Muscle layer of colon (tissue), 2 donors: ENCODE results near the gene FLT1.

Source experiments
- H3K27ac ChIP-seq: one replicate; pipeline ENCODE4 v1.7.0; 2013; ENCODE audit warnings: low read depth, mild to moderate bottlenecking, low read length, moderate library complexity
- H3K27me3 ChIP-seq, 2 donors: one replicate each; pipeline ENCODE4 v1.7.0; 2013; ENCODE audit warnings: low read length in 2 of 2, mild to moderate bottlenecking in 2 of 2; ENCODE audit not compliant: insufficient read depth in 2 of 2, control insufficient read depth in 1 of 2
- H3K36me3 ChIP-seq: one replicate; pipeline ENCODE4 v1.7.0; 2013; ENCODE audit warnings: mild to moderate bottlenecking, low read length; ENCODE audit not compliant: insufficient read depth
- H3K4me1 ChIP-seq: one replicate; pipeline ENCODE4 v1.7.0; 2013; ENCODE audit warnings: mild to moderate bottlenecking, low read length; ENCODE audit not compliant: insufficient read depth
- H3K4me3 ChIP-seq, 2 donors: one replicate each; pipeline ENCODE4 v1.7.0; 2013; ENCODE audit warnings: low read length in 2 of 2, low read depth in 1 of 2, mild to moderate bottlenecking in 1 of 2, moderate library complexity in 1 of 2
- H3K9ac ChIP-seq: one replicate; pipeline ENCODE4 v1.7.0; 2013; ENCODE audit warnings: low read length
- H3K9me3 ChIP-seq: one replicate; pipeline ENCODE4 v1.7.0; 2013; ENCODE audit warnings: mild to moderate bottlenecking, low read length
- donor health status: abdominal sarcoma.
- donor health status: Adenocarcinoma of cecum.

FLT1 gene

DNA sequence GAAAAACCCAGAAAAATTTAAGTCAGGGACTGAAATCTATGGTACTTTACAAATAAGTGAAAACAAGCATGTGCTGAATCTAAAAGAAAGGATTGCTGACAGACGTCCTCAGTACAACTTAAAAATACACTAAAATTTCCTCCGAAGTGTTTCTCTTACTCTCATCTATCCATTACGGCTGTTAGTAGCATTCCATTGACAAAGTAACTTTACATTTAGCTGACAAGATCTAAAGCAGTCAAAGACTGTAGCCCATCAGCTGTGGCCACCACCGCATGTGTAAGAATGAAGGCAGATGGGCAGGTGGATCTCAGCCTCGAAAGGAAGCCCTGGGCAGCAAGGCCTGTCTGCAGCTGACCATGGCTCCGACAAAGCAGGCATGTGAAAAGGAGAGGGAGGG lies 59.0 kb downstream of the FLT1 start:
- peaks cover under 1% of the 10 kb centered on the region for H3K9me3 ChIP-seq
- H3K27ac ChIP-seq = no peak overlapping the region
- H3K4me1 ChIP-seq = no peaks in the 10 kb centered on the region
- no peak overlapping the region for H3K9ac ChIP-seq
- no peaks in the 10 kb centered on the region for H3K27me3 ChIP-seq
- H3K4me3 ChIP-seq = no peak overlapping the region
- no peaks in the 10 kb centered on the region for H3K36me3 ChIP-seq

DNA sequence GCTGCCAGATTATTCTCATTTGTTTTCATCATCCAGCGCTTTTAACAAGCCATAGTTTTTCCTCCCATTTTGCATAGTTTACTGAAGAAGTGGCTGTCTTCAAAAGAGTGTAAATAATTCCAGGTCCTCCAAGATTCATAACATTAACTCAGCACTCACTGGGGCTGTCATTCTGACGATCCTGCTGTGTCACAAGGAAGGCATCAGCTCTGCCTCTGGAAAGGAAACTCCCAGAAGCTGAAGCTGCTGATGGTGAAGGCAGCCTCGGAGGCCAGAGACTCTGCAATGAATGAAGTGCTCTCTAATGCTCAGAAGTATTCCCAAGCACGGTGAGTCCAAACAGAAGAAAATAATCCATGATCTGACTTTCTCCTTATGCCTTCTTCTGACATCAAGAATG lies 60.0 kb downstream of the FLT1 start:
- Histone ChIP-seq H3K27me3 (no peaks in the 10 kb centered on the region), H3K9me3 (no peaks in the 10 kb centered on the region), H3K9ac (no peak overlapping the region), H3K27ac (no peak overlapping the region), H3K4me1 (no peaks in the 10 kb centered on the region), H3K36me3 (no peaks in the 10 kb centered on the region), H3K4me3 (no peak overlapping the region)

DNA sequence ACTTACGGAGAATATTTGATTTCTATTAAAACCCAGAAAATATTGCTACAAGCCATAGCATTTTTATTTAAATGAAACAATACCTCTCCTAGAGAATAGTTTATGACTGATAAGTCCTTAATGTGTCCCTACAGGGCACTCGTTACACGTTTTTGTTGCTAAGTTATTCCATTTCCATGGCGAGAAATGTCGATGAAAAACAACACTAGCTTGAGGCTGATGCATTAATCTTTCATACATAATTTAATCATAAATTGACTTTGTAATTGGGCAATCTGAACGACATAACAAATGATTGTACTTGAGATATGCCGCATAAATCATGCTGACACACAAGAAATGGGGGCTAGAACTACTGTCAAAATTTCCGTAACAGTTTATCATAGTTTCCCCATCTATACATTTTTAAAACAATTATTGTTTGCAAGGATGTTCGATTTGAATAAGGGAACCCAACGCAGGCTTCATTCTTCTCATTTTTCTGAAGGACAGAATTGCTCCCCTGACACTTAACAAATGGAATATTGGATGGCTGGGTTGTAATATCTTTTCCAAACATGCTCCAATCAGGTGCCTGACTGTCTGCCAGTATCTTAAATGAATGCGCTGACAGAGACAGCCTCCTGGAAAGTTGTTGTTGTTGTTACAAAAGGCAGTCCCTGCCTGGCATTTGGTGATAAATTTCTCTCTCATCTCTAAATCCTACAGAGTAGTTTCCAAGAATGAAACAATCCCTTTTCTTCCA lies 61.9 kb downstream of the FLT1 start:
- Histone ChIP-seq H3K4me1 (no peaks in the 10 kb centered on the region), H3K36me3 (no peaks in the 10 kb centered on the region), H3K9ac (no peak overlapping the region), H3K4me3 (no peak overlapping the region), H3K27me3 (no peaks in the 10 kb centered on the region), H3K9me3 (no peaks in the 10 kb centered on the region), H3K27ac (no peak overlapping the region)

DNA sequence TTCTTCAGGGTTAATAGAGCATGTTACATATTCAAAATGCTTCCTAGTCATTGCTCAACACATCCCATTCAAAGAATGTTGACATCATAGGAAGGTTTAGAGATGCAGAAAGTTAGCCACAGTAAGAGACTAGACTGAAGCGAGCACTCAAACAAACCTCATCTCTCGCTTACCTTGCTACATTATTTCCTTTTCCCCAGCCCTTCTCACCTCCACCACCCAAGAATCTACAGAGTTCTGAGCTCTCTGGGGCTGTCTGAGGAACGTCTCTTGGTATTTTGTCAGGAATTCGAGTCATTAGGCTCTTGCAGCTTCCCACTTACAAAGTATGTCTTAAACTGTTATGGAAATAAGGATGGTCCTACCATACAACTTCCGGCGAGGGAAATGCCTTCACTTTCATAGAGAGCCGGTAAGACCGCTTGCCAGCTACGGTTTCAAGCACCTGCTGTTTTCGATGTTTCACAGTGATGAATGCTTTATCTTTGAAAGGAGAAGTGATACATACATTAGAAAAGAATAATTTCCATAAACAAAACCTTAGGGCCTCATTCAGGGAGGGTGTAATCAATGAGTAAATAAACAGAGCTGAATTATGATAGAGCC lies 65.1 kb downstream of the FLT1 start:
- Histone ChIP-seq H3K27me3 (no peaks in the 10 kb centered on the region), H3K4me1 (no peaks in the 10 kb centered on the region), H3K4me3 (no peak overlapping the region), H3K9ac (no peak overlapping the region), H3K36me3 (no peaks in the 10 kb centered on the region), H3K9me3 (no peaks in the 10 kb centered on the region), H3K27ac (no peak overlapping the region)

DNA sequence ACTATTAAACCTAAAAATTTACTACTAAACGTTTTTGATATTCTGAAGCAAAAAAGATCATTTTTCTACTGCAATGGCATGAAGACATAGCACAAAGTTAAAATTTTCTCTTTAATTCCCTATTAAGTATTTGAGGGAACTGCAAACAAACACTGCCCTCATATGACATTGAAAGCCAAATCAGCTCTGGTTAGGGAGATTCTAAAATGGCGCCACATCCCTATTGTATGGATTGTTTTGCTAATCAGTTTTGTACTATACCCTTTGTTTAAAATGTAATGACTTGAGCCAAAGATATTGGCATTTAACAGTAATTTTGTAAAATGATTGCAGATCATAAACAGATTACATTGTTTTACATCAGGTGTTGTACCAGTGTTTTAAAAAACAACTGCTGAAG lies 65.8 kb downstream of the FLT1 start:
- Histone ChIP-seq H3K27me3 (no peaks in the 10 kb centered on the region), H3K4me3 (no peak overlapping the region), H3K9me3 (no peaks in the 10 kb centered on the region), H3K9ac (no peak overlapping the region), H3K4me1 (no peaks in the 10 kb centered on the region), H3K36me3 (no peaks in the 10 kb centered on the region), H3K27ac (no peak overlapping the region)

DNA sequence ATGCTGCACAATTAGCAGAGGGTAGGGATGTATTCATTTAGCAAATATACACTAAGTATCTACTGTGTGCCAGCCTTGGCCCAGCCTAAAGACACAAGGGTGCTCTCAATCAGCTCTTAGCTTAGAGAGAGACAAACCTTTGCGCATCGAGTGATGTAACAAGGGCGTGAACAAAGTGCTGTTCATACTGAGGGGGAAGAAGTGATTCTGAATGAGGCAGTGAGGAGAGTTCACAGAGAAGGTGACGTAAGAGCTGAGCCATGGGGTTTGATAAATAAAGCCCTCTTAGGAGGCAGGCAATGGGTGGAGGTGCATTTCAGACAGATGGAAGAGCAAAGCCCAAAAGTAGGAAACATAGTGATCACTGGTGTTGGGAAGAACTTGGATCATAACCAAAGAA lies 68.5 kb downstream of the FLT1 start:
- H3K9ac ChIP-seq = no peak overlapping the region
- no peaks in the 10 kb centered on the region for H3K9me3 ChIP-seq
- no peaks in the 10 kb centered on the region for H3K27me3 ChIP-seq
- no peaks in the 10 kb centered on the region for H3K4me1 ChIP-seq
- H3K27ac ChIP-seq = no peak overlapping the region
- H3K36me3 ChIP-seq = no peaks in the 10 kb centered on the region
- no peak overlapping the region for H3K4me3 ChIP-seq

DNA sequence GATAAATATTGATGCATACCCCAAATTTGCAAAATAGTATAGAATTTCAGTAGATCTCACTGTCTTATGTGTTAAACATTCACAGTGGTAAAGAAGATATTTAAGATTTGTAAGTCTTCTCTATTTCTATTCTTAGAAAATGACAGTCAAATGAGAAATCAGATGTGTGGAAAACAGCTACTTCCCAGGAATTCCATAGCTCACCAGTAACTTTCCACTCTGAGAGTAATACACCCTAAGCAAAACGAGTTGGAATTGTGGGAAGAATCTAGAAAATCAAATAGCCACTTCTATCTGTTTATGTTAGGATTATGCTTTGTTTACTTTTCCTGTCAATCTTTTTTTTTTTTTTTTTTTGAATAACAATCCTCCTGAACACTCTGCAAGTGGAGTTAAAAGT lies 69.1 kb downstream of the FLT1 start:
- no peaks in the 10 kb centered on the region for H3K9me3 ChIP-seq
- H3K27me3 ChIP-seq = no peaks in the 10 kb centered on the region
- H3K9ac ChIP-seq = no peak overlapping the region
- H3K36me3 ChIP-seq = no peaks in the 10 kb centered on the region
- H3K27ac ChIP-seq = no peak overlapping the region
- no peak overlapping the region for H3K4me3 ChIP-seq
- H3K4me1 ChIP-seq = no peaks in the 10 kb centered on the region

DNA sequence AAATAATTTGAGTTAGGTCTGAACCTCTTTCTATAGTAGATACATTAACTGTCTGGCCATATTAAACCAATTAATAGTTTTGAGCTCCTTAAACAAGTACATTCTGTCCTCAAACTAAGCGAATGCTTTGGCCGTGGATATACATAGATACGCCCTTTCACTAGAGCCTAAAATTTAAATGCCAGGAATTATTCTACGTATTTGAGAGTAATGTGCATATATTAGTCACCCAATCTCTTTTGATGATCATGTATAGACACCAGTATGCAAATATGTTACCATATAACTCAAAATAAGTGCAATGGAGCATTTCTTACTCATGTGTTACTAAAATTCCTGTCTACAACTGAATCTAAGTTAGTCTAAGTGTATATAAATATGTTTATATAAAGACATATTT lies 70.4 kb downstream of the FLT1 start:
- no peak overlapping the region for H3K27ac ChIP-seq
- H3K9me3 ChIP-seq = no peaks in the 10 kb centered on the region
- no peaks in the 10 kb centered on the region for H3K4me1 ChIP-seq
- H3K9ac ChIP-seq = no peak overlapping the region
- no peak overlapping the region for H3K4me3 ChIP-seq
- no peaks in the 10 kb centered on the region for H3K27me3 ChIP-seq
- no peaks in the 10 kb centered on the region for H3K36me3 ChIP-seq

DNA sequence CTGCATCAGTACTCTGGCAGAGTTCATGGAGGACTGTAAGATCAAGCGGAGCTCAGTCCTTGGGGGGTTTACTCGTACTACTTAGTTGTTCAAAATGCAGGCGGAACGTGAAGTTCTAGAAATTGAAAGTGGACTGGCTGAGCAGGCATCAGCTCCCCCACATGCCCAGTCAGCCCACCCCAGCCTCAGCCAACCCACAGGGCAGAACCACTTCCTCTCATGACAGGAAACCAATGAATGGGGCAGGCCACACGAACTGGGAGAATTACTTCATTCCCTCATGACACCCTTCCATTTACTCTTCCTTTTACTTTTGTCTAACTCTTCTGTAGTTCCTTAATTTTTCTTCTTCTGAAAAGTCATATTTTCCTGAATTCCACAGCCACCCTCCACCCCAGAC lies 71.9 kb downstream of the FLT1 start:
- H3K4me1 ChIP-seq = no peaks in the 10 kb centered on the region
- no peaks in the 10 kb centered on the region for H3K27me3 ChIP-seq
- H3K9ac ChIP-seq = no peak overlapping the region
- no peak overlapping the region for H3K4me3 ChIP-seq
- H3K9me3 ChIP-seq = no peaks in the 10 kb centered on the region
- H3K36me3 ChIP-seq = no peaks in the 10 kb centered on the region
- H3K27ac ChIP-seq = no peak overlapping the region

DNA sequence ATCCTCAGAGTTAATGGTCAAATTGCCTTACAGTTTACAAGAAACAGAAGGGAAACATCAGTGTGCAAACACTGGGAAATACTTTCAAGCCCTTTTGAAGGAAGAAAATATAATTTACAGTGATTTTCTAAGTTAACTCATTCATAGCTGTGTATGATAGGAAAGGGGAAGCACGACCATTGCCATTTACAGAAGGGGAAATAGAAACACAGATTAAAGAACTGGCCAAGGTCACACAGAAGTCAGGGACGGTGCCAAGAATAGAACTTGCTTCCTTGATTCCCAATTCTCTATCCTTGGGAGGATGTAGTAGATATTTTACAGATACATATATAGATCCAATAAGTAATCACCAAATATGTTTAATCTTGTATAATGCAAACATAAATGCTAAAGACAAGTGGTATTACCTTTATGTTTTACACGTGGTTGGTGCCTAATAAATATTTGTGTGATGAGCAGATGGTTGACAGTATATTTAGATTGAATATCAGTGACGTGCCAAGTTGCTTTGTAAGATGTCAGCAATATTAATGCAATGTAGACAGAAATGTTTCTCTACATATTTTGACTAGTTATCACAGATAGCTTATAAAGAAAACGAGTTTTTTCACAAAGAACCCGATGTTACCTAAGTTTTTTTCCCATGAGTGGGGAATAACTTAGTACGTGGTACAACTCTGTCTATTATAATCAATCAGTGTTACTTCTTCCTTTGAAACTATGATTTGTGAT lies 73.1 kb downstream of the FLT1 start:
- Histone ChIP-seq H3K9me3 (no peaks in the 10 kb centered on the region), H3K4me1 (no peaks in the 10 kb centered on the region), H3K27ac (no peak overlapping the region), H3K27me3 (no peaks in the 10 kb centered on the region), H3K4me3 (no peak overlapping the region), H3K9ac (no peak overlapping the region), H3K36me3 (no peaks in the 10 kb centered on the region)

DNA sequence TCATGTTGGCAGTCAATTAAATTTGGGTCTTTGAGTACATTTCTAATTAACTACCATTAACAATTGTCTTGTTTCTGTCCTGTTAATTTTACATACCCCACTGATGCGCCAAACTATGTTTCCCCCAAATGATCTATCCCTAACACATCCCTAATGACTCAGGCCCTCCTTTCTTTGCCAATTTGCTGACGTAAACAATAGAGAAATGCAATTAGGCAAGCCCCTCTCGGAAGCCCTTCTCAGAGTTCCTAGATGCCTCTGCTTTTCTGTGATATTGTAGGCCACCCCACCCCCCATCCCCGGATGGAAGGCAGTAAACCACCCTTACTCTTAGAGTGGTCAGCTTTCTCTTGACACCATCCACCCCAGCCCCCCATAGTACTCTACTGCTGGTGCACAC lies 74.2 kb downstream of the FLT1 start:
- H3K4me3 ChIP-seq = no peak overlapping the region
- H3K27ac ChIP-seq = no peak overlapping the region
- no peaks in the 10 kb centered on the region for H3K27me3 ChIP-seq
- no peaks in the 10 kb centered on the region for H3K9me3 ChIP-seq
- H3K36me3 ChIP-seq = no peaks in the 10 kb centered on the region
- H3K4me1 ChIP-seq = no peaks in the 10 kb centered on the region
- no peak overlapping the region for H3K9ac ChIP-seq
